ENCODE results near the gene MAP2K6. TPM values are rescaled to one million over a fixed set of nuclear protein-coding genes. Genes with fewer than 3 reads are reported as not detected.
"Not testable (repeated sequence)": the region's sequence is repeated elsewhere in the genome, so short reads cannot be mapped to it uniquely, and the experiment has no call there.

MAP2K6 gene
- total RNA-seq, 1 donor from 2014 or later = 2.0 TPM

DNA sequence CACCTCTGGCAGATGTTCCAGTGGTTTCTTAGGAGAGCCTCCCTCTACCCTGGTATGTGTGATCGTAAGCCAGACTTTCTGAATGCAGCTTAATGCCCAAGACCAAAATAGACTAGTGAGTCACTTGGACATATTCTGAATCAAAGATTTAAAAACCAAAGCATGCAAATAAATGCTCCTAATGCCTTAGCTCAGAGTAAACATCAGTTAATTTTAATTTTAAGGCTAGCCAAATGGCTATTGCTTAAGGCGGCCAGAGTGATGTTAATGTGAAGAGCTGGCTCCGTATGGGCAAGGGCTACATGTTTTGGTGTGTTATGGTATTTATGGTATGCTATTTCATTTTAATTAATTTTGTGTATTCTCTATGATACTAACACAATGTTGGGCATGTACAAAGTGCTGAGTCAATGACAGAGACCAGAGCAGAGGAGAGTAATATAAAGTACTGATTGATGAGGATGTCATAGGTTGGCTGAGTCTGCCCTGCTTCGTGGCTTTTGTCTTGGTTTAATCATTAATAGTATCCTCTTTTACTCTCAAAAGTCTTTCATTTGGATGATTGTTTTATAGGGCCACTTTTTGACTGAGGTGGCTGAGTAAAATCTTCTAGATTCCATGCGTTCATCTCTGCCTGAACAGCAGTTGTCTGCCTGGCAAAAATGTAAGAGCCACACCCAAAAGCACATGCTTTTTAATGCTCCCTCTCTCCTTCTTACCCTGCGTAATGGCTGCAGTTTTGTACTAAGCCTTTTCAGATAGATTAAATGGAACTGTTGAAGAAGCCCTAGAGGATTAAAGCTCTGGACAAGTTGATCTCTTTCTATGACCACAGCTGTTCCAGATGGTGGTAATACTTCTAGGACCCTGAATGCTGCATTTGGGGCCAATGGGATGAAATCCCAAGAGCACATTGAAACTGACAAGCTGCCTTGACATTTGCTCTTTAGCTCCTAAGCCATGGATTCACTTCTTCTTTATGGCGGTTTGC is 59.6 kb downstream of the MAP2K6 start:
- Histone ChIP-seq H3K27ac (replicated peaks) (peak overlapping the region; percentile 74), H3K4me3 (no peak overlapping the region), H3K4me1 (peaks cover 14% of the 10 kb centered on the region), H3K27me3 (ENCODE audit: low read depth) (no peaks in the 10 kb centered on the region), H3K9me3 (replicated peaks) (no peaks in the 10 kb centered on the region), H3K36me3 (no peaks in the 10 kb centered on the region)
- TF ChIP-seq, protein P1, sequence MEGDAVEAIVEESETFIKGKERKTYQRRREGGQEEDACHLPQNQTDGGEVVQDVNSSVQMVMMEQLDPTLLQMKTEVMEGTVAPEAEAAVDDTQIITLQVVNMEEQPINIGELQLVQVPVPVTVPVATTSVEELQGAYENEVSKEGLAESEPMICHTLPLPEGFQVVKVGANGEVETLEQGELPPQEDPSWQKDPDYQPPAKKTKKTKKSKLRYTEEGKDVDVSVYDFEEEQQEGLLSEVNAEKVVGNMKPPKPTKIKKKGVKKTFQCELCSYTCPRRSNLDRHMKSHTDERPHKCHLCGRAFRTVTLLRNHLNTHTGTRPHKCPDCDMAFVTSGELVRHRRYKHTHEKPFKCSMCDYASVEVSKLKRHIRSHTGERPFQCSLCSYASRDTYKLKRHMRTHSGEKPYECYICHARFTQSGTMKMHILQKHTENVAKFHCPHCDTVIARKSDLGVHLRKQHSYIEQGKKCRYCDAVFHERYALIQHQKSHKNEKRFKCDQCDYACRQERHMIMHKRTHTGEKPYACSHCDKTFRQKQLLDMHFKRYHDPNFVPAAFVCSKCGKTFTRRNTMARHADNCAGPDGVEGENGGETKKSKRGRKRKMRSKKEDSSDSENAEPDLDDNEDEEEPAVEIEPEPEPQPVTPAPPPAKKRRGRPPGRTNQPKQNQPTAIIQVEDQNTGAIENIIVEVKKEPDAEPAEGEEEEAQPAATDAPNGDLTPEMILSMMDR (IDR thresholded peaks at IDR 0.05; ENCODE audit: borderline replicate concordance) = no peak
- intact Hi-C loops (cut with micrococcal nuclease) = no loop called here
- DNase-seq = no peak

DNA sequence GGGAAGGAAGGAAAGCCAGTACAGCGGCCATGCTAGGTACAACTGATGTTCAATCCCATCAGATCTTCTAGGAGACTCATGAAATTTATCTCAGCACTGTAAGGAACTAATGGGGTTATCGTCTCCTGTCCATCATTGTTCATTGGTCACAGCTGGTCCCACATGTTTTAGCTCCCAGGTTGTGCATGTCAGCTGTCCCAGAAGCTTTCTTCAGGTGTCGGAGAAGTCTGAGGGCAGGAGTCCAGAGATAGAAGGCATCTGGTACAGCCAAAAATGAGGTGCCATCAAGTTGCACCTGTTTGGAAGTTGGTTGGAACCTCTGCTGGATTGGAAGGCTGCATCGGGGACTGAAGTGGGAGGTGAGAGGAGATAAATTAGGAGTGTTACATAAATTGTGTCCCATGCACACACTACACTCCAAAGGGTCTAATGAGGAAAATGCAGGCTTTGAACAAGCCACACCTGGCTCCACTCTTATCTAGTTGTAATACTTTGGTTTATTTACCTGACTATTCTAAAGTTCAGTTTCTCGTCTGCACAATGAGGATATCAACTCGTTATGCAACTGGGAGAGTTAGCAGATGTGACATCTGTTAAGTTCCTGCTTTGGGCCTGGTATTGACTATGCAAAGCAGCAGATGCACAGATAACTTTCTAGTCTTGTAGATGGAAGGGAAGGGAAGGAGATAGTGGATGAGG is 62.9 kb downstream of the MAP2K6 start:
- Histone ChIP-seq H3K27ac (replicated peaks) (no peak overlapping the region), H3K4me3 (no peak overlapping the region), H3K36me3 (no peaks in the 10 kb centered on the region), H3K27me3 (ENCODE audit: low read depth) (no peaks in the 10 kb centered on the region), H3K4me1 (peaks cover 20% of the 10 kb centered on the region), H3K9me3 (replicated peaks) (no peaks in the 10 kb centered on the region)
- intact Hi-C loops (cut with micrococcal nuclease) = no loop called here
- no peak for DNase-seq
- TF ChIP-seq, protein P1 (IDR thresholded peaks at IDR 0.05; ENCODE audit: borderline replicate concordance) = no peak

DNA sequence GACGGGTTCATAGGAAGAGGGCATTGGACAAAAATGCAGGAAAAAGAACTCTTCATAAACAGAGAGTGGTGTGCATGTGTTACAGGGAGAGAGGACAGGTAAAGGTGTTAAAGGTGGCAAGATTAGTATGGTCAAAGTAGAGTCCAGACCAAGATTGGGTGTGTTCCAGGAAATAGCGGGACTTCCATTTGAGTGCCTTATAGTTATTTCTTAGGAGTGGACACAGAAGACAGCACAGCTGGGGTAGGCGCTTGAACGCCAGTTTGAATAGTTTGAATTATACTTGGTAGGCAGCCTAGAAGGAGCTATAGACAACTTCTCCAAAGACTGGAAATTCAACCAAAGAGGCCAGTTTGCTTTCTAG is 63.4 kb downstream of the MAP2K6 start:
- Histone ChIP-seq H3K27me3 (ENCODE audit: low read depth) (no peaks in the 10 kb centered on the region), H3K4me3 (no peak overlapping the region), H3K4me1 (peaks cover 20% of the 10 kb centered on the region), H3K36me3 (no peaks in the 10 kb centered on the region), H3K27ac (replicated peaks) (no peak overlapping the region), H3K9me3 (replicated peaks) (no peaks in the 10 kb centered on the region)
- TF ChIP-seq, protein P1 (IDR thresholded peaks at IDR 0.05; ENCODE audit: borderline replicate concordance) = no peak
- intact Hi-C loops (cut with micrococcal nuclease) = no loop called here
- no peak for DNase-seq

DNA sequence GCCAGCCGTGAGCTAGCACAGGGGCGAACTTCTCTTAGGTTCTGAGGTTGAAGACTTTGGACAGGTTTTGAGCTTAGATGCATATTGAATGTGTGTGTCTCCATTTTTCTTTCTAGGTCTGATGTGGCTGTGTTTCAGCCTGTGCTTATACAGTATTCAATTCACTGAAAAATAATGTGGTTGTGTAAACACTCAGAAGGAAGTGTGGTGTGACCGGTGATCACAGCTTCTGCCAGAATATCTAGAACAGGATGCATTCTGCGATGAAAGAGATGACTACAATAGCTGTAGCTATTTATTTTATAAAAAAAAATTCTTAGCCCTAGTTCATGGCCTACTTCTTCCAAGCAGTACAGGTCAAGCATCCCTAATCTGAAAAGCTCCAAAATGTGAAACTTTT is 64.4 kb downstream of the MAP2K6 start:
- no peak overlapping the region for H3K4me3 ChIP-seq
- peaks cover 12% of the 10 kb centered on the region for H3K4me1 ChIP-seq
- H3K27me3 ChIP-seq (ENCODE audit: low read depth) = no peaks in the 10 kb centered on the region
- no peaks in the 10 kb centered on the region for H3K36me3 ChIP-seq
- H3K27ac ChIP-seq (replicated peaks) = no peak overlapping the region
- no peaks in the 10 kb centered on the region for H3K9me3 ChIP-seq (replicated peaks)
- DNase-seq = no peak
- intact Hi-C loops (cut with micrococcal nuclease) = no loop called here
- TF ChIP-seq, protein P1 (IDR thresholded peaks at IDR 0.05; ENCODE audit: borderline replicate concordance) = no peak

DNA sequence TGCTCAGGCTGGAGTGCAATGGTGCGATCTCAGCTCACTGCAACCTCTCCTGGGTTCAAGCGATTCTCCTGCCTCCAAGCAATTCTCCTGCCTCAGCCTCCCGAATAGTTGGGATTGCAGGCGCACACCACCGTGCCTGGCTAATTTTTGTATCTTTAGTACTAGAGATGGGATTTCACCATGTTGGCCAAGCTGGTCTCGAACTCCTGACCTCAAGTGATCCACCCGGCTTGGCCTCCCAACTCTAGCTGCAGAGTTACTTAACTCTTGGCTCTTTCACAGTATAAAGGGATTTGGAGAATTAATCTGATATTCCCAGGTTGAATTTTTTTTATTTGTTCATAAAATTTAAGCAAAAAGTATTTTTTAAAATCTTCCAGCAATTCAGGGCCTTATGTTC is 65.3 kb downstream of the MAP2K6 start:
- H3K36me3 ChIP-seq; intact Hi-C loops (cut with micrococcal nuclease); H3K4me3 ChIP-seq; DNase-seq; H3K27me3 ChIP-seq (ENCODE audit: low read depth); H3K9me3 ChIP-seq (replicated peaks): not testable (repeated sequence)
- H3K27ac ChIP-seq (replicated peaks) = peak overlapping the region; percentile 30
- peaks cover 13% of the 10 kb centered on the region for H3K4me1 ChIP-seq

DNA sequence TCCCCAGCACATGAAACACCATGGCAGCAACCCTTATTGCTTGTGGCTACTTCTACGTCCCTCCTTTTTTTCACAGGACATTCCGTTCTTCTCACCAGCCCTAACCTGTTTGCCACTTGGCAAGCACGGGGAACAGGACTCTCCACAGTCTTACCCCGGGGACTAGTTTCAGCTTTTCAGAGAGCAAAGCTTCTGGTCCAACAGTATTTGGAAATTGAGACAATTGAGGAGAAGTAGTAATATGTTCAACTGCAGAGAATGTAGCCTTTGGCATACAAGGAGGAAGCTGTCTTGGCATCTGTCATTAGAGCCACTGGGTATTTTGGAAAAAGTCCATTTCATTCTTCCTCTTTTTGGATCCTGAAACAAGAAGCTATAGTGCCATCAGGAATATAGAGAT is 65.7 kb downstream of the MAP2K6 start:
- no peaks in the 10 kb centered on the region for H3K27me3 ChIP-seq (ENCODE audit: low read depth)
- TF ChIP-seq, protein P1 (IDR thresholded peaks at IDR 0.05; ENCODE audit: borderline replicate concordance) = no peak
- no peaks in the 10 kb centered on the region for H3K9me3 ChIP-seq (replicated peaks)
- H3K4me1 ChIP-seq = peaks cover 16% of the 10 kb centered on the region
- H3K27ac ChIP-seq (replicated peaks) = peak overlapping the region; percentile 30
- DNase-seq = no peak
- intact Hi-C loops (cut with micrococcal nuclease) = no loop called here
- no peak overlapping the region for H3K4me3 ChIP-seq
- no peaks in the 10 kb centered on the region for H3K36me3 ChIP-seq
